Retina (tissue), 1 donor: ENCODE results near the gene DDX11.
"Not testable (repeated sequence)": the region's sequence is repeated elsewhere in the genome, so short reads cannot be mapped to it uniquely, and the experiment has no call there.

ENCODE experiments used
- DNase-seq: peaks from one replicate; pipeline ENCODE4 v3.0.0-alpha.2; 2016

The DDX11 gene

GRCh38 chr12:31127209-31127848 is 53.7 kb downstream of the DDX11 start:
- not testable (repeated sequence) for DNase-seq

- DNase-seq, result not testable (repeated sequence)
Observed at GRCh38 chr12:31136581-31136980, 62.9 kb downstream of the DDX11 start.

GRCh38 chr12:31144768-31145167 is 71.1 kb downstream of the DDX11 start:
- not testable (repeated sequence) for DNase-seq

GRCh38 chr12:31145296-31145695 is 71.6 kb downstream of the DDX11 start:
- not testable (repeated sequence) for DNase-seq

- DNase-seq, result not testable (repeated sequence)
Observed at GRCh38 chr12:31147415-31147814, 73.8 kb downstream of the DDX11 start.

GRCh38 chr12:31150766-31151165 is 77.1 kb downstream of the DDX11 start:
- DNase-seq, result not testable (repeated sequence)
